HepG2 (cell line): ENCODE measurements around the gene CBX2. TPM values are rescaled to one million over a fixed set of nuclear protein-coding genes. Genes with fewer than 3 reads are reported as not detected.

Experiments used
- AGO2 ChIP-seq: fragments of 200-400 bp; formaldehyde crosslinking; optimal IDR thresholded peaks from 2 replicates; pipeline ENCODE3; 2017; ENCODE audit warnings: mild to moderate bottlenecking, low read depth, low read length, moderate library complexity
- AKAP8 ChIP-seq: sonication (generic); formaldehyde crosslinking; IDR thresholded peaks from 2 replicates; pipeline ENCODE4 v1.5.1; 2020; ENCODE audit warnings: mild to moderate bottlenecking, missing genetic modification reagents
- BORCS8-MEF2B ChIP-seq: sonication (generic); formaldehyde crosslinking; IDR thresholded peaks from 2 replicates; pipeline ENCODE4 v1.8.0; 2022; ENCODE audit warnings: mild to moderate bottlenecking, missing genetic modification reagents
- CEBPB ChIP-seq: IDR thresholded peaks from 2 replicates; pipeline ENCODE4 v1.6.1; 2011; ENCODE audit warnings: low read depth, low read length, improper control_type of control experiment, borderline replicate concordance
- ETV5 ChIP-seq: IDR thresholded peaks from 2 replicates; pipeline ENCODE4 v1.6.1; 2018; ENCODE audit warnings: missing biosample characterization, missing genetic modification reagents, inconsistent platforms, borderline replicate concordance
- FIP1L1 ChIP-seq: fragments of 200-400 bp; formaldehyde crosslinking; IDR thresholded peaks from 2 replicates; pipeline ENCODE4 v1.6.1; 2018; ENCODE audit warnings: low read depth, mild to moderate bottlenecking, low read length, moderate library complexity, borderline replicate concordance; ENCODE audit not compliant: insufficient read depth
- GABPB1 ChIP-seq: IDR thresholded peaks from 2 replicates; pipeline ENCODE4 v1.6.1; 2016; ENCODE audit warnings: mild to moderate bottlenecking, missing genetic modification reagents, moderate library complexity, missing compliant biosample characterization
- HNF4A ChIP-seq: sonication (generic); formaldehyde crosslinking; IDR thresholded peaks from 2 replicates; pipeline ENCODE4 v1.4.0; 2020; ENCODE audit warnings: missing genetic modification reagents
- KDM4B ChIP-seq: sonication (generic); formaldehyde crosslinking; IDR thresholded peaks from 2 replicates; pipeline ENCODE4 v1.4.0; 2020; ENCODE audit warnings: missing genetic modification reagents
- RBFOX2 ChIP-seq: fragments of 200-400 bp; formaldehyde crosslinking; IDR thresholded peaks from 2 replicates; pipeline ENCODE4 v1.6.1; 2017; ENCODE audit warnings: low read depth, mild to moderate bottlenecking, low read length
- RBM22 ChIP-seq: fragments of 200-400 bp; formaldehyde crosslinking; optimal IDR thresholded peaks from 2 replicates; pipeline ENCODE3; 2017; ENCODE audit warnings: mild to moderate bottlenecking, low read length, moderate library complexity
- SP1 ChIP-seq, 2 experiments: fragments of 450-650 bp in 1 of 2; sonication (generic) in 1 of 2; formaldehyde crosslinking in 1 of 2; IDR thresholded peaks; 2 replicates each; pipeline versions ENCODE4 v1.4.0 to v1.6.1; 2016 to 2020; ENCODE audit warnings: missing genetic modification reagents in 1 of 2
- ZBTB7A ChIP-seq: sonication (generic); formaldehyde crosslinking; IDR thresholded peaks from 2 replicates; pipeline ENCODE4 v1.8.0; 2022; ENCODE audit warnings: mild to moderate bottlenecking, missing genetic modification reagents
- ZNF446 ChIP-seq: sonication (generic); formaldehyde crosslinking; IDR thresholded peaks from 2 replicates; pipeline ENCODE4 v1.5.0; 2020; ENCODE audit warnings: mild to moderate bottlenecking, missing genetic modification reagents
- polyA plus RNA-seq, 8 experiments: library from polyadenylated mRNA; depleted of rRNA in 3 of 8; stranded (reverse) in 7 of 8; unstranded in 1 of 8; fragments of >200 nt; fragmentation: Illumina TruSeq in 4 of 8; extraction: Trizol in 4 of 8; gene quantifications; 2 replicates each; pipeline versions ENCODE4 v1.2.1 to v1.2.3, GENCODE V29; 2011 to 2016; ENCODE audit warnings: low read depth in 4 of 8, missing spikeins in 1 of 8, mixed read lengths in 1 of 8; ENCODE audit not compliant: insufficient read depth in 1 of 8
- total RNA-seq, 5 experiments: library from RNA; depleted of rRNA; stranded (reverse); fragments of >200 nt; fragmentation: Illumina TruSeq; extraction: Trizol; gene quantifications; 2 replicates each; pipeline ENCODE4 v1.2.3, GENCODE V29; 2016; ENCODE audit warnings: low read depth in 1 of 5
- TF ChIP-seq, protein P1 (sequence below), 2 experiments: fragments of 450-650 bp in 1 of 2; sonication (generic) in 1 of 2; formaldehyde crosslinking; IDR thresholded peaks; 2 replicates each; pipeline versions ENCODE4 v1.5.0 to v1.8.0; 2020 to 2022; ENCODE audit warnings: mild to moderate bottlenecking in 1 of 2, missing genetic modification reagents in 1 of 2
- TF ChIP-seq, protein P2 (sequence below): sonication (generic); formaldehyde crosslinking; IDR thresholded peaks from 2 replicates; pipeline ENCODE4 v1.4.0; 2020; ENCODE audit warnings: missing genetic modification reagents
- TF ChIP-seq, protein P3 (sequence below): sonication (generic); formaldehyde crosslinking; IDR thresholded peaks from 2 replicates; pipeline ENCODE4 v1.5.0; 2020; ENCODE audit warnings: mild to moderate bottlenecking, missing genetic modification reagents
- TF ChIP-seq, protein P4 (sequence below): sonication (generic); formaldehyde crosslinking; IDR thresholded peaks from 2 replicates; pipeline ENCODE4 v1.8.1; 2023; ENCODE audit warnings: mild to moderate bottlenecking, missing genetic modification reagents
- TF ChIP-seq, protein P5 (sequence below): IDR thresholded peaks from 2 replicates; pipeline ENCODE4 v1.6.1; 2016; ENCODE audit warnings: missing compliant biosample characterization, missing genetic modification reagents, borderline replicate concordance

The CBX2 gene
- total and polyA plus RNA-seq, 2 of the 13 experiments (the other 11 are each of a cell fraction or from before 2014, with no cell fraction given) = 14.5 to 31.1 TPM

DNA sequence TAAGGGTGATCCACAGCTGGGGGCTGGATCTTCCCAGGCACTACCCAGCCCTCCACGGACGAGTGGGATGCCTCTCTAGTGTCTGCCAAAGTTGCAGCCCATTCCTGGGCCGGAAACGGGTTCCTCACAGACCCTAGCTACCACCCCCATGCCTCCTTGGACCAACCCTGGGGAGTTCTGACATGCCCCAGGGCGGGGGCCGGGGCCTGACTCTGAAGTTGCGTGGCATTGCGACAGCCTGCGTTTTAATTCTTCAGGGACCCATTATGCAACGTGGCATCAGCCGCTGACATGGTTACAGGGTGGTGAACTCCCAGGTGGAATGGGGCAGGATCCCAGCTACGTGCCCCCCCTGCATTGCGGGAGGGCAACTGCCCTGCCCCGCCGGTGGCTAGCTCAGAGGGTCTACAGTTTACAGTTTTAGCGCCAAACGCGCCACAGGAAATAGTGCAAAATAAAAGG, 58.6 kb downstream of the CBX2 start (continued):
- TF ChIP-seq, protein P1, sequence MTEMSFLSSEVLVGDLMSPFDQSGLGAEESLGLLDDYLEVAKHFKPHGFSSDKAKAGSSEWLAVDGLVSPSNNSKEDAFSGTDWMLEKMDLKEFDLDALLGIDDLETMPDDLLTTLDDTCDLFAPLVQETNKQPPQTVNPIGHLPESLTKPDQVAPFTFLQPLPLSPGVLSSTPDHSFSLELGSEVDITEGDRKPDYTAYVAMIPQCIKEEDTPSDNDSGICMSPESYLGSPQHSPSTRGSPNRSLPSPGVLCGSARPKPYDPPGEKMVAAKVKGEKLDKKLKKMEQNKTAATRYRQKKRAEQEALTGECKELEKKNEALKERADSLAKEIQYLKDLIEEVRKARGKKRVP (CRISPR knock-in tag; IDR thresholded peaks at IDR 0.05) = peak in 1 of 2 experiments; percentile 62; a peak in 1 of 4 replicates
- TF ChIP-seq AGO2 = peak; percentile 40
- TF ChIP-seq HNF4A (CRISPR knock-in tag) = no peak; the same call in 1 of the 2 replicates
- TF ChIP-seq, protein P2, sequence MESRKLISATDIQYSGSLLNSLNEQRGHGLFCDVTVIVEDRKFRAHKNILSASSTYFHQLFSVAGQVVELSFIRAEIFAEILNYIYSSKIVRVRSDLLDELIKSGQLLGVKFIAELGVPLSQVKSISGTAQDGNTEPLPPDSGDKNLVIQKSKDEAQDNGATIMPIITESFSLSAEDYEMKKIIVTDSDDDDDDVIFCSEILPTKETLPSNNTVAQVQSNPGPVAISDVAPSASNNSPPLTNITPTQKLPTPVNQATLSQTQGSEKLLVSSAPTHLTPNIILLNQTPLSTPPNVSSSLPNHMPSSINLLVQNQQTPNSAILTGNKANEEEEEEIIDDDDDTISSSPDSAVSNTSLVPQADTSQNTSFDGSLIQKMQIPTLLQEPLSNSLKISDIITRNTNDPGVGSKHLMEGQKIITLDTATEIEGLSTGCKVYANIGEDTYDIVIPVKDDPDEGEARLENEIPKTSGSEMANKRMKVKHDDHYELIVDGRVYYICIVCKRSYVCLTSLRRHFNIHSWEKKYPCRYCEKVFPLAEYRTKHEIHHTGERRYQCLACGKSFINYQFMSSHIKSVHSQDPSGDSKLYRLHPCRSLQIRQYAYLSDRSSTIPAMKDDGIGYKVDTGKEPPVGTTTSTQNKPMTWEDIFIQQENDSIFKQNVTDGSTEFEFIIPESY (CRISPR knock-in tag) = peak; percentile 74
- TF ChIP-seq GABPB1 (CRISPR knock-in tag) = no peak
- TF ChIP-seq ZNF446 (CRISPR knock-in tag) = 0 out of 2 replicates have a peak, but pooled peaks have one; percentile 40
- TF ChIP-seq ZBTB7A (CRISPR knock-in tag) = 0 out of 2 replicates have a peak, but pooled peaks have one; percentile 4
- peak; percentile 12; the same call in 1 of the 2 replicates for TF ChIP-seq RBFOX2
- 0 out of 2 replicates have a peak, but pooled peaks have one; percentile 21 for TF ChIP-seq KDM4B (CRISPR knock-in tag)
- 0 out of 2 replicates have a peak, but pooled peaks have one; percentile 30 for TF ChIP-seq BORCS8-MEF2B (CRISPR knock-in tag)
- TF ChIP-seq, protein P3, sequence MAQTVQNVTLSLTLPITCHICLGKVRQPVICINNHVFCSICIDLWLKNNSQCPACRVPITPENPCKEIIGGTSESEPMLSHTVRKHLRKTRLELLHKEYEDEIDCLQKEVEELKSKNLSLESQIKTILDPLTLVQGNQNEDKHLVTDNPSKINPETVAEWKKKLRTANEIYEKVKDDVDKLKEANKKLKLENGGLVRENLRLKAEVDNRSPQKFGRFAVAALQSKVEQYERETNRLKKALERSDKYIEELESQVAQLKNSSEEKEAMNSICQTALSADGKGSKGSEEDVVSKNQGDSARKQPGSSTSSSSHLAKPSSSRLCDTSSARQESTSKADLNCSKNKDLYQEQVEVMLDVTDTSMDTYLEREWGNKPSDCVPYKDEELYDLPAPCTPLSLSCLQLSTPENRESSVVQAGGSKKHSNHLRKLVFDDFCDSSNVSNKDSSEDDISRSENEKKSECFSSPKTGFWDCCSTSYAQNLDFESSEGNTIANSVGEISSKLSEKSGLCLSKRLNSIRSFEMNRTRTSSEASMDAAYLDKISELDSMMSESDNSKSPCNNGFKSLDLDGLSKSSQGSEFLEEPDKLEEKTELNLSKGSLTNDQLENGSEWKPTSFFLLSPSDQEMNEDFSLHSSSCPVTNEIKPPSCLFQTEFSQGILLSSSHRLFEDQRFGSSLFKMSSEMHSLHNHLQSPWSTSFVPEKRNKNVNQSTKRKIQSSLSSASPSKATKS (CRISPR knock-in tag) = no peak
- TF ChIP-seq RBM22 = peak; percentile 76
- TF ChIP-seq, protein P4, sequence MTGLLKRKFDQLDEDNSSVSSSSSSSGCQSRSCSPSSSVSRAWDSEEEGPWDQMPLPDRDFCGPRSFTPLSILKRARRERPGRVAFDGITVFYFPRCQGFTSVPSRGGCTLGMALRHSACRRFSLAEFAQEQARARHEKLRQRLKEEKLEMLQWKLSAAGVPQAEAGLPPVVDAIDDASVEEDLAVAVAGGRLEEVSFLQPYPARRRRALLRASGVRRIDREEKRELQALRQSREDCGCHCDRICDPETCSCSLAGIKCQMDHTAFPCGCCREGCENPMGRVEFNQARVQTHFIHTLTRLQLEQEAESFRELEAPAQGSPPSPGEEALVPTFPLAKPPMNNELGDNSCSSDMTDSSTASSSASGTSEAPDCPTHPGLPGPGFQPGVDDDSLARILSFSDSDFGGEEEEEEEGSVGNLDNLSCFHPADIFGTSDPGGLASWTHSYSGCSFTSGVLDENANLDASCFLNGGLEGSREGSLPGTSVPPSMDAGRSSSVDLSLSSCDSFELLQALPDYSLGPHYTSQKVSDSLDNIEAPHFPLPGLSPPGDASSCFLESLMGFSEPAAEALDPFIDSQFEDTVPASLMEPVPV = 0 out of 2 replicates have a peak, but pooled peaks have one; percentile 51
- TF ChIP-seq AKAP8 (CRISPR knock-in tag) = peak; percentile 14; the same call in 1 of the 2 replicates
- no peak for TF ChIP-seq SP1 (IDR thresholded peaks at IDR 0.05)
- TF ChIP-seq SP1 (CRISPR knock-in tag; IDR thresholded peaks at IDR 0.05) = 0 out of 2 replicates have a peak, but pooled peaks have one; percentile 12
- TF ChIP-seq, protein P5, sequence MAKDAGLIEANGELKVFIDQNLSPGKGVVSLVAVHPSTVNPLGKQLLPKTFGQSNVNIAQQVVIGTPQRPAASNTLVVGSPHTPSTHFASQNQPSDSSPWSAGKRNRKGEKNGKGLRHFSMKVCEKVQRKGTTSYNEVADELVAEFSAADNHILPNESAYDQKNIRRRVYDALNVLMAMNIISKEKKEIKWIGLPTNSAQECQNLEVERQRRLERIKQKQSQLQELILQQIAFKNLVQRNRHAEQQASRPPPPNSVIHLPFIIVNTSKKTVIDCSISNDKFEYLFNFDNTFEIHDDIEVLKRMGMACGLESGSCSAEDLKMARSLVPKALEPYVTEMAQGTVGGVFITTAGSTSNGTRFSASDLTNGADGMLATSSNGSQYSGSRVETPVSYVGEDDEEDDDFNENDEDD = no peak
- TF ChIP-seq ETV5 (CRISPR knock-in tag) = no peak
- peak; percentile 76; the same call in 1 of the 2 replicates for TF ChIP-seq CEBPB
- TF ChIP-seq FIP1L1 = no peak
